ENCODE data around the gene GMPS. TPM values are rescaled to one million over a fixed set of nuclear protein-coding genes. Genes with fewer than 3 reads are reported as not detected.

GMPS gene
- polyA plus RNA-seq, 3 donors: 14.3 to 43.4 (median 27.4) TPM

- peak overlapping the region in 1 of 2 donors; percentile 8 for H3K27ac ChIP-seq (ENCODE audit: low read depth in 1 of 2, low read length in 2 of 2)
- H3K4me3 Mint-ChIP-seq: no peak overlapping the region
- H3K79me2 ChIP-seq (ENCODE audit: insufficient read depth, low read length): peaks cover 90% of the 10 kb centered on the region
- peaks cover 20 to 32% of the 10 kb centered on the region in 2 donors for H3K36me3 Mint-ChIP-seq
- H3K27ac Mint-ChIP-seq: peak overlapping the region in 2 of 7 donors; percentile 58 to 76
- peaks cover 0 to 7% of the 10 kb centered on the region in 2 donors for H3K4me1 ChIP-seq (ENCODE audit: control insufficient read depth in 1 of 2, insufficient read depth in 2 of 2, low read length in 2 of 2)
- intact Hi-C loops (cut with micrococcal nuclease): no loop called here
- WGBS (ENCODE audit: insufficient coverage): 96% methylated on average over 3 of the region's 5 CpGs
- peaks cover 11 to 37% of the 10 kb centered on the region in 2 donors for H3K36me3 ChIP-seq (replicated peaks in 1 of 2; ENCODE audit: control insufficient read depth in 1 of 2, insufficient read depth in 2 of 2, low read length in 2 of 2)
- TF ChIP-seq CTCF (IDR thresholded peaks at IDR 0.05): no peak
- no peaks in the 10 kb centered on the region for H3K9me3 Mint-ChIP-seq
- H3K27me3 ChIP-seq (ENCODE audit: control insufficient read depth in 2 of 2, insufficient read depth in 2 of 2, low read length in 2 of 2): no peaks in the 10 kb centered on the region
- no peak overlapping the region for H3K9ac ChIP-seq (ENCODE audit: insufficient read depth, low read length, poor library complexity, severe bottlenecking)
- DNase-seq: no peak
- no peak overlapping the region for H2AFZ ChIP-seq (ENCODE audit: insufficient read depth, low read depth, low read length, poor library complexity, severe bottlenecking)
- H3K4me2 ChIP-seq (replicated peaks; ENCODE audit: extremely low read depth, low read length, poor library complexity, severe bottlenecking): no peak overlapping the region
- no peak overlapping the region for H3K4me3 ChIP-seq (replicated peaks in 1 of 3; ENCODE audit: low read depth in 2 of 3, low read length in 3 of 3)
- peaks cover 21% of the 10 kb centered on the region for H3K4me1 Mint-ChIP-seq
- no peaks in the 10 kb centered on the region for H3K9me3 ChIP-seq (replicated peaks in 1 of 2; ENCODE audit: control insufficient read depth in 1 of 2, insufficient read depth in 1 of 2, low read length in 2 of 2)
- peaks cover 0 to 2% (median 0%) of the 10 kb centered on the region in 3 donors for H3K27me3 Mint-ChIP-seq (ENCODE audit: low read depth in 3 of 3)
- H4K20me1 ChIP-seq (ENCODE audit: insufficient read depth, low read length): peaks cover 18% of the 10 kb centered on the region
Measured at GRCh38 chr3:155891321-155891720, 20.9 kb downstream of the GMPS start.

GRCh38 chr3:155895379-155895900 is 25.0 kb downstream of the GMPS start:
- no peak overlapping the region for H3K4me3 ChIP-seq (replicated peaks in 1 of 3; ENCODE audit: low read depth in 2 of 3, low read length in 3 of 3)
- H3K36me3 Mint-ChIP-seq: peaks cover 44 to 67% of the 10 kb centered on the region in 2 donors

More at GRCh38 chr3:155895379-155895900, 25.0 kb downstream of the GMPS start:
- no peak overlapping the region for H3K4me3 Mint-ChIP-seq
- Histone ChIP-seq H3K9me3 (replicated peaks in 1 of 2; ENCODE audit: control insufficient read depth in 1 of 2, insufficient read depth in 1 of 2, low read length in 2 of 2) (no peaks in the 10 kb centered on the region), H3K36me3 (replicated peaks in 1 of 2; ENCODE audit: control insufficient read depth in 1 of 2, insufficient read depth in 2 of 2, low read length in 2 of 2) (peaks cover 37 to 77% of the 10 kb centered on the region in 2 donors), H3K27me3 (ENCODE audit: control insufficient read depth in 2 of 2, insufficient read depth in 2 of 2, low read length in 2 of 2) (no peaks in the 10 kb centered on the region), H4K20me1 (ENCODE audit: insufficient read depth, low read length) (peaks cover 6% of the 10 kb centered on the region), H3K79me2 (ENCODE audit: insufficient read depth, low read length) (peaks cover 57% of the 10 kb centered on the region), H3K4me2 (replicated peaks; ENCODE audit: extremely low read depth, low read length, poor library complexity, severe bottlenecking) (no peak overlapping the region), H3K4me1 (ENCODE audit: control insufficient read depth in 1 of 2, insufficient read depth in 2 of 2, low read length in 2 of 2) (no peaks in the 10 kb centered on the region), H2AFZ (ENCODE audit: insufficient read depth, low read depth, low read length, poor library complexity, severe bottlenecking) (no peak overlapping the region), H3K27ac (ENCODE audit: low read depth in 1 of 2, low read length in 2 of 2) (no peak overlapping the region), H3K9ac (ENCODE audit: insufficient read depth, low read length, poor library complexity, severe bottlenecking) (no peak overlapping the region)
- DNase-seq: no peak
- no peak for TF ChIP-seq CTCF (IDR thresholded peaks at IDR 0.05)
- peaks cover 4% of the 10 kb centered on the region for H3K4me1 Mint-ChIP-seq
- intact Hi-C loops (cut with micrococcal nuclease): no loop called here
- H3K27ac Mint-ChIP-seq: peak overlapping the region in 1 of 7 donors; percentile 53
- no peaks in the 10 kb centered on the region for H3K9me3 Mint-ChIP-seq
- H3K27me3 Mint-ChIP-seq (ENCODE audit: low read depth in 3 of 3): peaks cover 0 to 1% (median 0%) of the 10 kb centered on the region in 3 donors
- 100% methylated on average over 2 of the region's 7 CpGs for WGBS (ENCODE audit: insufficient coverage)

Data from CD14-positive monocyte (primary cell).